ENCODE data around the gene CNTNAP5.

CNTNAP5 gene

GRCh38 chr2:124025171-124025580 lies at the start of gene CNTNAP5:
Gene CNTNAP5 (plus strand): TSS chr2:124025287. CDS start chr2:124025651, 364 bp downstream.
- DNase-seq: peak; percentile 50

- DNase-seq: no peak
Measured at GRCh38 chr2:123976054-123976648, 48.9 kb upstream of the CNTNAP5 start.

GRCh38 chr2:123993728-123994323 lies 31.3 kb upstream of the CNTNAP5 start:
- peak; percentile 35 for DNase-seq

GRCh38 chr2:123999681-124000080 lies 25.4 kb upstream of the CNTNAP5 start:
- no peak for DNase-seq

GRCh38 chr2:124001696-124002430 lies 23.2 kb upstream of the CNTNAP5 start:
- no peak for DNase-seq

GRCh38 chr2:124018890-124019289 lies 6.2 kb upstream of the CNTNAP5 start:
- DNase-seq: no peak

- DNase-seq: no peak
Measured at GRCh38 chr2:124024561-124025170, 421 bp upstream of the CNTNAP5 start.

GRCh38 chr2:124025891-124026434 lies 876 bp downstream of the CNTNAP5 start:
- no peak for DNase-seq

- no peak for DNase-seq
Measured at GRCh38 chr2:124026503-124026902, 1.4 kb downstream of the CNTNAP5 start.

GRCh38 chr2:124027182-124027581 lies 2.1 kb downstream of the CNTNAP5 start:
- peak; percentile 72 for DNase-seq

GRCh38 chr2:124032799-124033198 lies 7.7 kb downstream of the CNTNAP5 start:
- DNase-seq: no peak

GRCh38 chr2:124034265-124034664 lies 9.2 kb downstream of the CNTNAP5 start:
- DNase-seq: no peak

- no peak for DNase-seq
Measured at GRCh38 chr2:124035001-124035400, 9.9 kb downstream of the CNTNAP5 start.

- DNase-seq: no peak
Measured at GRCh38 chr2:124039032-124039431, 13.9 kb downstream of the CNTNAP5 start.

GRCh38 chr2:124039762-124040291 lies 14.7 kb downstream of the CNTNAP5 start:
- DNase-seq: no peak

GRCh38 chr2:124045894-124046293 lies 20.8 kb downstream of the CNTNAP5 start:
- no peak for DNase-seq

GRCh38 chr2:124046332-124046731 lies 21.2 kb downstream of the CNTNAP5 start:
- no peak for DNase-seq

GRCh38 chr2:124048102-124048501 lies 23.0 kb downstream of the CNTNAP5 start:
- DNase-seq: no peak

GRCh38 chr2:124048664-124049063 lies 23.6 kb downstream of the CNTNAP5 start:
- DNase-seq: no peak

- no peak for DNase-seq
Measured at GRCh38 chr2:124049136-124049535, 24.0 kb downstream of the CNTNAP5 start.

GRCh38 chr2:124050833-124051497 lies 25.9 kb downstream of the CNTNAP5 start:
- DNase-seq: no peak

- DNase-seq: no peak
Measured at GRCh38 chr2:124053796-124054195, 28.7 kb downstream of the CNTNAP5 start.

GRCh38 chr2:124063596-124063995 lies 38.5 kb downstream of the CNTNAP5 start:
- DNase-seq: no peak
